CD14-positive monocyte (primary cell): ENCODE data around the gene NATD1. TPM values are rescaled to one million over a fixed set of nuclear protein-coding genes. Genes with fewer than 3 reads are reported as not detected.

ENCODE experiments used
- DNase-seq, 3 donors: peaks; one replicate each; pipeline ENCODE4 v3.0.0-alpha.2; 2011 to 2022
- H2AFZ ChIP-seq: 2 replicates; pipeline ENCODE4 v1.6.0; 2012; ENCODE audit warnings: mild to moderate bottlenecking, low read depth, low read length, inconsistent platforms; ENCODE audit not compliant: insufficient read depth, poor library complexity, severe bottlenecking
- H3K27ac ChIP-seq, 2 donors: 1 replicate in 1 of 2; 2 replicates in 1 of 2; pipeline ENCODE4 v1.5.1; 2012 to 2013; ENCODE audit warnings: low read length in 2 of 2, control low read depth in 1 of 2, inconsistent platforms in 1 of 2, low read depth in 1 of 2, mild to moderate bottlenecking in 1 of 2
- H3K27me3 ChIP-seq, 2 donors: one replicate each; pipeline versions ENCODE4 v1.6.0 to v1.6.1; 2011 to 2013; ENCODE audit warnings: low read length in 2 of 2; ENCODE audit not compliant: control insufficient read depth in 2 of 2, insufficient read depth in 2 of 2
- H3K36me3 ChIP-seq, 2 donors: replicated peaks in 1 of 2; 1 replicate in 1 of 2; 2 replicates in 1 of 2; pipeline versions ENCODE4 v1.5.1 to v1.6.1; 2012 to 2013; ENCODE audit warnings: low read length in 2 of 2, control low read depth in 1 of 2, inconsistent platforms in 1 of 2, mild to moderate bottlenecking in 1 of 2; ENCODE audit not compliant: insufficient read depth in 2 of 2, control insufficient read depth in 1 of 2
- H3K4me1 ChIP-seq, 2 donors: 1 replicate in 1 of 2; 2 replicates in 1 of 2; pipeline versions ENCODE4 v1.5.1 to v1.6.1; 2012 to 2013; ENCODE audit warnings: low read length in 2 of 2, control low read depth in 1 of 2, inconsistent platforms in 1 of 2, mild to moderate bottlenecking in 1 of 2, moderate library complexity in 1 of 2; ENCODE audit not compliant: insufficient read depth in 2 of 2, control insufficient read depth in 1 of 2
- H3K4me2 ChIP-seq: replicated peaks from 2 replicates; pipeline ENCODE3; 2012; ENCODE audit warnings: low read length, moderate library complexity, mild to moderate bottlenecking; ENCODE audit not compliant: poor library complexity, severe bottlenecking; ENCODE audit errors: extremely low read depth
- H3K4me3 ChIP-seq, 3 experiments: fragments of 200-600 bp in 1 of 3; sonication (generic) in 1 of 3; replicated peaks in 1 of 3; 1 replicate in 2 of 3; 2 replicates in 1 of 3; pipeline ENCODE4 v1.5.1; 2011 to 2013; ENCODE audit warnings: low read length in 3 of 3, mild to moderate bottlenecking in 3 of 3, control low read depth in 2 of 3, low read depth in 2 of 3, inconsistent platforms in 1 of 3, moderate library complexity in 1 of 3
- H3K79me2 ChIP-seq: 2 replicates; pipeline ENCODE4 v1.6.0; 2012; ENCODE audit warnings: mild to moderate bottlenecking, control low read depth, inconsistent platforms, low read length, moderate library complexity; ENCODE audit not compliant: insufficient read depth
- H3K9ac ChIP-seq: 2 replicates; pipeline ENCODE4 v1.6.0; 2017; ENCODE audit warnings: low read length, mild to moderate bottlenecking; ENCODE audit not compliant: insufficient read depth, poor library complexity, severe bottlenecking
- H3K9me3 ChIP-seq, 2 donors: replicated peaks in 1 of 2; 1 replicate in 1 of 2; 2 replicates in 1 of 2; pipeline versions ENCODE4 v1.5.1 to v1.6.1; 2012 to 2013; ENCODE audit warnings: low read length in 2 of 2, control low read depth in 1 of 2; ENCODE audit not compliant: control insufficient read depth in 1 of 2, insufficient read depth in 1 of 2
- H4K20me1 ChIP-seq: 2 replicates; pipeline ENCODE4 v1.6.0; 2012; ENCODE audit warnings: mild to moderate bottlenecking, low read length, control low read depth, moderate library complexity; ENCODE audit not compliant: insufficient read depth
- H3K27ac Mint-ChIP-seq, 7 donors: one replicate each; pipeline ENCODE4 v1.8.0; 2020; ENCODE audit warnings: mild to moderate bottlenecking in 7 of 7, mixed read lengths in 7 of 7, moderate library complexity in 6 of 7, inconsistent platforms in 2 of 7
- H3K27me3 Mint-ChIP-seq, 3 donors: one replicate each; pipeline ENCODE4 v1.8.0; 2021 to 2022; ENCODE audit warnings: low read depth in 3 of 3, mild to moderate bottlenecking in 3 of 3, mixed read lengths in 3 of 3, moderate library complexity in 3 of 3, inconsistent platforms in 1 of 3
- H3K36me3 Mint-ChIP-seq, 2 donors: one replicate each; pipeline ENCODE4 v1.8.0; 2020; ENCODE audit warnings: mixed read lengths in 2 of 2, inconsistent platforms in 1 of 2, mild to moderate bottlenecking in 1 of 2
- H3K4me1 Mint-ChIP-seq: one replicate; pipeline ENCODE4 v1.8.0; 2020; ENCODE audit warnings: mild to moderate bottlenecking, mixed read lengths
- H3K4me3 Mint-ChIP-seq, 2 donors: one replicate each; pipeline ENCODE4 v1.8.0; 2020; ENCODE audit warnings: mild to moderate bottlenecking in 2 of 2, mixed read lengths in 2 of 2, moderate library complexity in 1 of 2
- H3K9me3 Mint-ChIP-seq, 7 donors: one replicate each; pipeline ENCODE4 v1.8.0; 2020 to 2022; ENCODE audit warnings: mixed read lengths in 7 of 7, mild to moderate bottlenecking in 6 of 7, moderate library complexity in 6 of 7, inconsistent platforms in 2 of 7
- CTCF ChIP-seq: fragments of 200-600 bp; IDR thresholded peaks from one replicate; pipeline ENCODE4 v1.8.0; 2022; ENCODE audit warnings: antibody characterized with exemption, mild to moderate bottlenecking
- WGBS: methylation state at CpG from one replicate; pipeline ENCODE4 v1.1.5; 2013; ENCODE audit warnings: missing lambda C conversion rate; ENCODE audit not compliant: insufficient coverage; 5-methylcytosine and 5-hydroxymethylcytosine counted together
- intact Hi-C, 2 donors: fragments of 100-400 bp; cut with micrococcal nuclease; formaldehyde crosslinking; loops; one replicate each; pipeline versions ENCODE4 v1.15.0 to v1.15.1; 2023
- polyA plus RNA-seq, 3 donors: library from polyadenylated mRNA; depleted of rRNA in 1 of 3; unstranded in 2 of 3; stranded (reverse) in 1 of 3; fragments of 300-500 nt in 2 of 3; fragments of >200 nt in 1 of 3; fragmentation: Illumina TruSeq in 2 of 3; gene quantifications; 1 replicate in 2 of 3; 2 replicates in 1 of 3; pipeline ENCODE4 v1.2.3, GENCODE V29; 2012 to 2021

Gene NATD1
- polyA plus RNA-seq, 3 donors, result 3.0 to 13.6 (median 3.8) TPM

- H3K27me3 ChIP-seq, result no peaks in the 10 kb centered on the region
- no peak overlapping the region for H3K27ac ChIP-seq
- no peak overlapping the region for H2AFZ ChIP-seq
- H3K9ac ChIP-seq, result no peak overlapping the region
- H3K4me3 ChIP-seq, result no peak overlapping the region
- no peak overlapping the region for H3K4me2 ChIP-seq
- TF ChIP-seq CTCF, result no peak
- no peak for DNase-seq
- H3K36me3 Mint-ChIP-seq, result no peaks in the 10 kb centered on the region
- H3K27me3 Mint-ChIP-seq, result peaks cover 6 to 14% (median 11%) of the 10 kb centered on the region in 3 donors
- H3K4me1 Mint-ChIP-seq, result peaks cover 12% of the 10 kb centered on the region
- intact Hi-C loops, result loop anchor here in 1 of 2 donors (10.0 kb wide), 1 partner anchor 53 kb away; no protein-coding TSS in a partner anchor
- no peaks in the 10 kb centered on the region for H3K9me3 ChIP-seq
- H3K4me3 Mint-ChIP-seq, result no peak overlapping the region
- peaks cover 13 to 17% of the 10 kb centered on the region in 2 donors for H3K4me1 ChIP-seq
- WGBS, result 100% methylated on average over 1 of the region's 3 CpGs
- no peaks in the 10 kb centered on the region for H3K79me2 ChIP-seq
- H3K9me3 Mint-ChIP-seq, result peaks cover 0 to 2% (median 0%) of the 10 kb centered on the region in 7 donors
- no peak overlapping the region for H3K27ac Mint-ChIP-seq
- no peaks in the 10 kb centered on the region for H3K36me3 ChIP-seq
- H4K20me1 ChIP-seq, result no peaks in the 10 kb centered on the region
These were observed 19.0 kb upstream of the NATD1 start for GRCh38 chr17:21272250-21272649.

GRCh38 chr17:21271454-21272183 is 18.4 kb upstream of the NATD1 start:
- no peaks in the 10 kb centered on the region for H3K36me3 Mint-ChIP-seq
- H3K27me3 Mint-ChIP-seq, result peaks cover 6 to 17% (median 11%) of the 10 kb centered on the region in 3 donors

More at GRCh38 chr17:21271454-21272183, 18.4 kb upstream of the NATD1 start:
- H3K27ac ChIP-seq, result no peak overlapping the region
- no peak overlapping the region for H3K4me3 Mint-ChIP-seq
- H3K9me3 Mint-ChIP-seq, result peaks cover 0 to 2% (median 0%) of the 10 kb centered on the region in 7 donors
- peaks cover 13 to 17% of the 10 kb centered on the region in 2 donors for H3K4me1 ChIP-seq
- no peaks in the 10 kb centered on the region for H3K27me3 ChIP-seq
- H3K9me3 ChIP-seq, result no peaks in the 10 kb centered on the region
- no peak overlapping the region for H3K9ac ChIP-seq
- peaks cover 12% of the 10 kb centered on the region for H3K4me1 Mint-ChIP-seq
- no peak overlapping the region for H3K4me3 ChIP-seq
- TF ChIP-seq CTCF, result no peak
- H4K20me1 ChIP-seq, result no peaks in the 10 kb centered on the region
- intact Hi-C loops, result loop anchor here in 1 of 2 donors (10.0 kb wide), 1 partner anchor 53 kb away; no protein-coding TSS in a partner anchor
- H3K36me3 ChIP-seq, result no peaks in the 10 kb centered on the region
- no peak overlapping the region for H2AFZ ChIP-seq
- WGBS, result 100% methylated on average over 5 of the region's 10 CpGs
- H3K79me2 ChIP-seq, result no peaks in the 10 kb centered on the region
- DNase-seq, result no peak
- H3K4me2 ChIP-seq, result no peak overlapping the region
- H3K27ac Mint-ChIP-seq, result no peak overlapping the region
